Measurements from ENCODE around the gene RSRP1.
"Not testable (repeated sequence)": the region's sequence is repeated elsewhere in the genome, so short reads cannot be mapped to it uniquely, and the experiment has no call there.

Gene RSRP1

DNA sequence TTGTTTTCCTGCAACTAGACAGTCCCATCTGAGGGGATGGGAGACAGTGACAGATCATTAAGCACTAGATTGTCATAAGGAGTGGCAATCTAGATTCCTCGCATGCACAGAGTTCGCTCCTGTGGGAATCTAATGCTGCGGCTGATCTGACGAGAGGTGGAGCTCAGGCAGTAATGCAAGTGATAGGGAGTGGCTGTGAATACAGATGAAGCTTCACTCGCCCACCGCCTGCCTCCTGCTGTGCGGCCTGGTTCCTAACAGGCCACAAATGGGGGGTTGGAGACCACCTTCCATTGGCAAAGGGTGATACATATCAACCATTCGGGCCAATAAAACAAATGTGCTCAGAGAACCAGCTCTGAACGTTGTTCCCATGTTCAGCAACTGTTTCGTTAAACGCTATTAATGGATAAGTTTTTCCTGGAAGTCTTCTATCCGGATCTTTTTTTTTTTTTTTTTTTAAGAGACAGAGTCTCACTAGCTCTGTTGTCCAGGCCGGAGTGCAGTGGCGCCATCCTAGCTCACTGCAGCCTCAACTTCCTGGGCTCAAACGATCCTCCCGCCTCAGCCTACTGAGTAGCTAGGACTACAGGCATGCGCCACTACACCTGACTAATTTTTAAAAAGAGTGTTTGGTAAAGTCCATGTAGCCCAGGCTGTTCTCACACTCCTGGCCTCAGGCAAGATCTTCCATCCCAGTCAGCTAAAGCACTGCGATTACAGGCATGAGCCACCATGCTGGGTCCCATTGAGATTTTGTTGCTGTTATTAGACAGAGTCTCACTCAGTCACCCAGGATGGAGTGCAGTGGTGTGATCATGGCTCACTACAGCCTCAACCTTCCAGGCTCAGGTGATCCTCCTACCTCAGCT, 8.7 kb upstream of the RSRP1 start:
- no peak for DNase-seq

- no peak for DNase-seq
These were observed 6.7 kb upstream of the RSRP1 start for GRCh38 chr1:25253911-25254310.

GRCh38 chr1:25247829-25248754, 838 bp upstream of the RSRP1 start:
- DNase-seq: peak; percentile 72 to 73

GRCh38 chr1:25246600-25247023, 642 bp downstream of the RSRP1 start:
- no peak for DNase-seq

DNA sequence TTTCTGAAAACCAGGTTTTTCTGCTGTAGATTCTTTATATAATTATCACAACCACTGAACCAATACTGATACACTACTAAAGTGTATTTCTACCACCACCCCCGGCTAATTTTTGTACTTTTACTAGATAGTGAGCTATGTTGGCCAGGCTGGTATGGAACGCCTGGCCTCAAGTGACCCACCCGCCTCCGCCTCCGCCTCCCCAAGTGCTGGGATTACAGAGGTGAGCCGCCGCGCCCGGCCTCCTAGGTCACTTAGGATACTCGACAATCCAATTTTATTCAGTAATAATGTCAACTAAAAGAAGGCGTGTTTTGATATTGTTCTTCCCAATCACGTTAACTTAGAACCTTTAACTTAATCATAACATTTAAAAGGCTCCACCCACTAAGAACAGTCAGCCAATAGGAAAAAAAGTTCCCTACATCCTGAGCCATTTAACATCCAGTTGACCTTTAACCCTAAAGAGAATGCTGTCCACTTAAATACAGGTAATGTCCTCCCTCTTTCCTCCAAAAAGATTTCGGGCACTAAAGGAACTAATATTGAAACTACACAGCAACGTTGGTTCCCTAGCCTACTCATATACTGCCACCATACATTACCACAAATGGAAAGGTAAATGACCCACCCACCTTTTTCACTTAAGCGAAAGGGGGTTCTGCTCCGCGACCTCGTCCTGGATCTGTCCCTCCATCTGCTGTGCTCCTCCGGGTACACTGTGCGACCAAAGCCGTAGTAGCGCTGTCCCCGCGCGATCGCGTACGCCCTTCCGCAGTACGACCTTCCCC, 1.2 kb downstream of the RSRP1 start:
- peak in 1 of 2 experiments; percentile 32 for DNase-seq

GRCh38 chr1:25245393-25245792, 1.9 kb downstream of the RSRP1 start:
- DNase-seq: no peak

GRCh38 chr1:25243907-25244306, 3.3 kb downstream of the RSRP1 start:
- DNase-seq: no peak

DNA sequence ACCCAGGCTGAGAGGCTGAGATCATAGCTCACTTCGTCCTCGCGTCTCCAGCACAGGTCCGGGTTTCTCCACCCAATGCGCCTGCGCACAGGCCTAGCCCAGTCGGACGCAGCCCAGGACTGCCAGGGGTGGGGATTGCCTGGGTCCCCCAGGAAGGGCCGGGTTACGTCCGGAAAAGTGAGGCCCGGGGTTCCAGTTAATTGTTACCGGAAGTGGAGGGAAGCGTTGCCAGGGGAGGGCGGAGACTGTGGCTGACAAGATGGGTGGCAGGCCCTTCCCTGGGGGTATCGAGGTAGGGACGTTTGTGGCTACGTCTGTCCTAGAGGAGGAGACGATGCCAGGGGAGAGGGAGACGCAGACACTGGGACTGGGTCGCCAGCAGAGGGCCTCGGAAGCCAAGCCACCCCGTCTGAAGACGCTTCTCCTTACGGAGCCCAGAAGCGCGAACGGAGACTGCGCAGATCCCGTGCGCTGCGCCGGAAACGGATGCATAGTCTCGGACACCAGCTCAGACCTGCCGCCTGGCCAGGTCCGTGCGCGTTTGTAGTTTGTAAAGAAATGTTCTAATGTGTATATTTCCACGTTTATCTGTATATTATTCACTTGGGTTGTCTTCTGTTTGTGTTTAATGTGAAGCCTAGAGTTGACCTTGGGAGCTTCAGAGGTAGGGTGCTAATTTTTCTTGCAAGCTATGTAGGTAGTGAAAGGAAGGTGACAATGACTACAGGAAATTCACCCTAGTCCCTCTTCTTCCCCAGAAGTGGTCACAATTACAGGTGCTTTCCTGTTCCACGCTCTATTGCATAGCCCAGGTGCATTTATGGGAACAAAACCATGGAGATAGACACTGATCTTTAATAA, 7.3 kb downstream of the RSRP1 start:
- DNase-seq: peak; percentile 94 to 97

- DNase-seq: no peak
These were observed 9.2 kb downstream of the RSRP1 start for GRCh38 chr1:25238046-25238445.

DNA sequence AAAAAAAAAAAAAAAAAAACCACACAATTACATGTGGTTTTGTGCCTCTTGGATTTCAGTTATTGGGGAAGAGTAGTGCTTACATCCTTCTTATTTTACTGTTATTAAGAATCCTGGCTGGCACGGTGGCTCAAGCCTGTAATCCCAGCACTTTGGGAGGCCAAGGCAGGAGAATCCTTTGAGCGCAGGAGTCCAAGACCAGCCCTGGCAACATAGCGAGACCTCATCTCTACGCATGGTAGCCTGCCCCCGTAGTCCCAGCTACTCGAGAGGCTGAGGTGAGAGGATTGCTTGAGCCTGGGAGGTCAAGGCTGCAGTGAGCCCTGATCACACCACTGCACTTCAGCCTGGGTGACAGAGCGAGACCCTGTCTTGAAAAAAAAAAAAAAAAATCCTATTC, 11.0 kb downstream of the RSRP1 start:
- not testable (repeated sequence) for DNase-seq

DNA sequence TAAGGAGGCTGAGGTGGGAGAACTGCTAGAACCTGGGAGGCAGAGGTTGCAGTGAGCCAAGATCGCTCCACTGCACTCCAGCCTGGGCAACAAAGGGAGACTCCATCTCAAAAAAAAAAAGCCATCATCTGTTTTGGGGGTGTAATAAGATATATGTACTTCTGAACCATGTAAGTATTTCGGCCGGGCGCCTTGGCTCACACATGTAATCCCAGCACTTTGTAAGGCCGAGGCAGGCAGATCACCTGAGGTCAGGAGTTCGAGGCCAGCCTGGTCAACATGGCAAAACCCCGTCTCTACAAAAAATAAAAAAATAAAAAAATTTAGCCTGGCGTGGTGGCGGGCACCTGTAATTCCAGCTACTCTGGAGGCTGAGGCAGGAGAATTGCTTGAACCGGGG, 11.8 kb downstream of the RSRP1 start:
- not testable (repeated sequence) for DNase-seq

GRCh38 chr1:25232866-25233784, 14.1 kb downstream of the RSRP1 start:
- peak; percentile 75 to 77 for DNase-seq

DNA sequence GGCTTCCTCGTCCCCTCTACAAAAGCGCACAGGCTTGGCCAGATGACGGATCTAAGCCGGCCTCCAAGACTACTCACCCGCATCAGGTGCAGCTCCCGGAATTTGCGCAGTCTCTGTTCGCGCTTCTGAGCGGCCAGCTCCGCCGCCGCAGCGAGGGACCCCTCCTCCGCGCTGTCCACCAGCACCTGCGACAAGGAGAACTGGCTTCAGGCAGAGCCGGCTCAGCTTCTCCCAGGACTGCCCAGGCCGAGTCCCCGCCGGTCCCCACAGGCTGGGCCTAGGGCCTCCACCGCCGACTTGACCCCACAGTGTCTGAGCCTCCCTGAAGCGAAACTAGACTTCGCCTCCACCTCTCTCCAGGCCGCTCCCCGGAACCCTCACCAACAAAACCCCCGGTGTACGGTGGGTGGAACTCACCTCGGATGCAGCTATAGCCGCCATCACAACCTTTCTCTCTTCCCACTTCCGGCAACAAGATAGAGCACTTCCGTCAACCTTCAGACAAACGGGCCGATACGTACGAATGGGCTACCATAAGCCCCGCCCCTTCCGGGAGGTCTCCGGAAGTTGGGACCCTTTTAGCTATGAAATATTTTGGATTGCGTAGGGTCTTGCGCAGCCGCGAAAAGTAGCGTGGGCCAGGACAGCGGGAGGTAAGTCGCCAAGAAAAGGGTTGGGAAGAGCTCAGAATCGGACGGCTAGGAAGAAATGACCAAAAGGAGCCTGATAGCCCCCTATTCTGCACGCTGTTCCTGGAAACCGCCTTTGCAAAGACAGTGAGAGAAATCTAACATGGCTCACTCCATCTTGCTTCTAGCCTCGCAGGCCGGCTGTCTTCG, 15.0 kb downstream of the RSRP1 start, which contains the start of gene SYF2:
Gene SYF2, minus strand, starts transcription at position 476 of the 839 bp plus-strand sequence. Its CDS starts 35 bp downstream, at position 441.
- DNase-seq: peak; percentile 97 to 99

DNA sequence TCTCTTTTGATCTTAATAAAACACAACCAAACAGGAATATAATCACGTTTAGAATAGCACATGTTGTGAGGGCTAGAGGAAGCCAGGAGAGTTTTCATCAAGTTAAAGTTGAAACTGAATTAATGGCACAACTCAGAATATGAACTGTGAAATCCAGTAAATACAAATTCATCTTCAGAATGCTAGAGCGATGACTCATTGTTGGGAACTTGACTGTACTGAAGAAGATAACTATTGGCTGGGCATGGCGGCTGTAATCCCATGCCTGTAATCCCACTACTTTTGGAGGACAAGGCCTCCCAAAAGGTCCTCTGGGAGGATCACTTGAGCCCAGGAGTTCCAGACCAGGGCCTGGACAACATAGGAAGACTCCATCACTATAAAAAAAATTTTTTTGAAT, 23.8 kb downstream of the RSRP1 start:
- no peak for DNase-seq

DNA sequence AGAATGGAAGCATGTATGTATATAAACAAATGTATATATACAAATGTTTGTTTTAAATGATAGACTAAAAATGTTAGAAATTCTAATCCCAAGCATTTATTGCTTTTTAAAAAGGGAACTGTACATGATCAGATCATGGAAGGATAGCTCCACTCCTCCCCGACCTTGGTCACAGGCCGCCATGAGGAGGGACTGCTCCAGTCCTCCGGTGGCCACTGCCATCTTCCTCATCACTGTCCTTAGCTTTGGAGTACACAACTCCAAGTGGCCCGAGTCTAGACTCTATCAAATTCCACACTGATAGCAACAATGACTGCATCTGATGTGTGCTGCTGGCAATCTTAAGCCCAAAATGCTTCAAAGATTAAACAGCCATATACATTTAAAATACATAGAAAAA, 24.6 kb downstream of the RSRP1 start:
- DNase-seq: no peak

- no peak for DNase-seq
These were observed 26.6 kb downstream of the RSRP1 start for GRCh38 chr1:25220666-25221065.

- DNase-seq: no peak
These were observed 27.5 kb downstream of the RSRP1 start for GRCh38 chr1:25219661-25220251.

DNA sequence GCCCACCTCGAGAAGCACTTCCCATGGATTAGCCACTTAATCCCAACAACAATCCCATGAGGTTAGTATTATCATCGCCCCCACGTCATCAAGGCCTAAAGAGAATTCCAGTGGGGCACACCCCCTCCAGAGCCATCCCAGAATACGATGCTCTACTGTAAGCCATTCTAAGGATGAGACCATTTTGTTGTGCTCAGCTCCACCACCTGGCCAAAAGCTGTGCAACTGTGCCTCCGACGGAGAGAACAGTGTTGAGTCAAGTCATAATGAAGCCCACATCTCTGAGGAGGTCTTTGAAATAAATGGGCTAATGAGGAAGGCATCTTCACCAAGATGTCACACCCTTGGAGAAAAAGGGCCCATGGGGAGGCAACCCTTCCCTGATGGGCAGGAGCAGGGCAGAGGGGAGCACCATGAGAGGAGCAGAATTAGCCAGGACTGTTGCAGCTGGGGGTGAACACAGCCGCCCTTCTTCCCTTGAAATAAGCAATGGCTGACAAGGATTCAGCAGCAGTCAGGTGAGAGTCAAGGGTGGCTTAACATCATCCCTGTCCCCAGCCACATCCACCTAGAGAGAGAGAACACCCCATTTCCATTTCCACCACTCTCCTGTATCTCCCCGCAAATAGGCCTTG, 29.5 kb downstream of the RSRP1 start:
- DNase-seq: no peak

GRCh38 chr1:25217015-25217414, 30.2 kb downstream of the RSRP1 start:
- DNase-seq: peak; percentile 19 to 21

All from Kasumi-1 (cell line).